GM21825 (cell line): ENCODE data around the gene MPP3.

Source experiments
- ATAC-seq: cut with Tn5 transposase; IDR thresholded peaks from one replicate; pipeline ENCODE4 v1.9.1; 2021; ENCODE audit warnings: mild to moderate bottlenecking, moderate library complexity; ENCODE audit not compliant: unreplicated experiment

The MPP3 gene

DNA sequence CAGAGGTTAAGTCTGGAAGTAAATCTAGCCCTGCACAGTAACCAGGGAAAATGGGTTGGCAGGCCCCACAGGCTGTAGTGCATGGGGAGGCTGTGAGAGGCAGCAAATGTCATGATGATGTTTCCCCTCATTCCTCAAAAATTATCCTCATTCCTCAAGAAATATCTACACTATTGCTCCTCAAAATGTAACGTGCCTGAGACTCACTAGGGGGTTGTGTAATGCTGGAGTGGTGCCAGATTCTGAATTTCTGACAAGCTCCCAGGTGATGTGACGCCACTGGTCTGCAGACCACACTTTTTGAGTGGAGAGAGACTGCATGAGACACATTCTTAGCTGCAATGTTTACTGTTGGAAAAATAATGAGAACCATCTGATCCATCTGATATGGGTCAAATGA, 1.2 kb upstream of the MPP3 start:
- no peak for ATAC-seq

DNA sequence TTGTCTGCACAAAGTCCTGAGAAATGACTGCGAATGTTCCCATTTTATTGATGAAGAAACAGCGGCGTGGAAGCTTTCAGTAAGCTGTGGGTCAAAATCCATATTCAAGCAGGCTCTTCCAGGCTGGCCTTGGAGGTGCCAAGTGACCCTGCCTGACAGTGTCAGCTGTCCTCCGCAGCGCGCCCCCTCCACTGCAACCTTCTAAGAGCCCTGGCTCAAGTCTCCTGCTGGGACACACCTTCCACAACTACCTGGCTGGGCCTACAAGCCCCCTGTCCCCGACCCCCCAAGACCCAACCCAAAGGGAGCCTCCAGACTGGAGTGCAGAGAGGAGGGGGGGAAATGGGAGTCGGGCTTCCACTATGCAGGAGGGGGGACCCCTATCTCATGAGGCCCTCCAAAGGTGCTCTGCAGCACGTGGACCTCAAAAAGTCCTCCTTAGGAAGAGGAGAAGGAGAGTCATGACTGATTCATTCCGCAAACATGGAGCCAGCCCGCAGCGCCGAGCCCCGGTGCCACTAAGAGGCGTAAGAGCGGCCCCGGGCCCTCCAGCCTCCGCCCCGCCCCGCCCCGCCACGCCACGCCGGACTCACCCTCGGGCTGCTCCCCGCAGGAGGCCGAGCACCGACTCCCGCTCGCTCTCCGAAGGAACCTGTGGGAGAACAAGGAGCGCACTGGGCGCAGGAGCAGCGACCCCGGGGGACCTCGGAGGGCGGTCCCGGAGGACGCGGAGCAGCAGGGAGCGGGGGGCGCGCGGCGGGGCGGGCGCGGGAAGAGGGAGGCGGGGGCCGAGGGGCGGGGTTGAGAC, 574 bp downstream of the MPP3 start:
- ATAC-seq = no peak

- ATAC-seq = no peak
These were observed 1.3 kb downstream of the MPP3 start for GRCh38 chr17:43831633-43832032.

DNA sequence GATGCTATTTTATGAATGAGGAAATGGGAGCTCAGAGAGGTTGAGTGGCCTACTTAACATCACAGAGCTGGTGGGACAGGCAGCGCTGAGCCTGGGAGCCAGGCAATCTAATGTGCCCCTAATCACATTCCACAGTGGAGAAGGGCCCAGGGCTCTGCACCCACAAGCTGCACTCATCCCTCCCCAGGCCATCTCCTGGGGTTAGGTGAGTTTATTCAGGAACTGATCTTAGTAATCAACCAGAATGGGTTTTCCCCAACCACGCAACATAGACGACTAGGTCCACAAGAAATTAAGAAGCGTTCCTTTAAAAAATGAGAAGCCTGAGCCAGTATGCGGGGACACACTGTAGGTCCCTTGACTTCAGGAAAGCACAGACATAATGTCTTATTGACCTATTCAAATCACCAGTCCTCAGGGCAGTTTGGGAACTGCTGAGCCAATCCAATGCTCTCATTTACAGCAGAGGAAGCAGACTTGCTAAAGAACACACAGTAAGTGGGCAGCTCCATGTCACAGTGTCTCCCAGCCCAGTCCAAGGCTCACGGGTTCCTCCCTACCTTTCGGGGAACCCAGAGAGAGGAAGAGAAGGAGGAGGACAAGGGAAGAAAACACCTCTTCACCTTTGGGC, 2.3 kb downstream of the MPP3 start:
- ATAC-seq = no peak

DNA sequence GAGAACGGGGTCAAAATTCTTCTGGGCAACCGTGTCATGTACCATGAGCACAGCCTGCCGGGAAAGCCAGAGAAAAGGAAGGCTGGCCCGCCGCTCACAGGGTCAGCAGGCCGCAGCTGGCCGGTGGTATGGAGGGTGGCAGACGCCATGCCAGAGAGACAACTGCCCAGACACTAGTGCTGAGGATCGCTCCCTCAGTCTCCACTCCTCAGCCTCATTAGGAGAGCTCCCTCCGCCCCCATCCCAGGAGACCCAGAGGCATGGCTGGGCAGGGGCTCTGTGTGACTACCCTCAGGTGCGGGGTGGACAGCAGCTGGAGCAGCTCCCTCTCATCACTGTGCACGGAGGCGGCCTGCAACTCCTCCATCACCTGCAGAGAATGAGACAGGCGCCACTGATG, 3.2 kb downstream of the MPP3 start:
- ATAC-seq = no peak

GRCh38 chr17:43827596-43827995, 5.3 kb downstream of the MPP3 start:
- no peak for ATAC-seq

DNA sequence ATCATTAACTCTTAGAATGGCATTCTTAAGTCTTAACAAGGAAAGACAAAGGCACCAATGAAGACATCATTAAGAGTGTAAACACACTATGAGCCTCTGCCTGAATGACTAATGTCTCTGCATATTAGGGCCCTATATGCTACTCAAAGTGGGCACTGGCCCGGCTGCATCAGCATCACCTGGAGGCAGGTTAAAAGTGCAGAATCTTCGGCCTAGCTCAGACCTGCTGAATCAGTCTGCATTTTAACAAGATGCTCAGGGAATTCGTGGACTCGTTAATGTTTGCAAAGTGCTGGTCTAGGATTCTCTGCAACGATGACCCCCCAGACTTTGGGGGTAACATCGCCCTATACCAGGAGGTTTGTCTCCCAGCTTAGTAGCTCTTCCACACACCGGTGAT, 6.7 kb downstream of the MPP3 start:
- no peak for ATAC-seq

DNA sequence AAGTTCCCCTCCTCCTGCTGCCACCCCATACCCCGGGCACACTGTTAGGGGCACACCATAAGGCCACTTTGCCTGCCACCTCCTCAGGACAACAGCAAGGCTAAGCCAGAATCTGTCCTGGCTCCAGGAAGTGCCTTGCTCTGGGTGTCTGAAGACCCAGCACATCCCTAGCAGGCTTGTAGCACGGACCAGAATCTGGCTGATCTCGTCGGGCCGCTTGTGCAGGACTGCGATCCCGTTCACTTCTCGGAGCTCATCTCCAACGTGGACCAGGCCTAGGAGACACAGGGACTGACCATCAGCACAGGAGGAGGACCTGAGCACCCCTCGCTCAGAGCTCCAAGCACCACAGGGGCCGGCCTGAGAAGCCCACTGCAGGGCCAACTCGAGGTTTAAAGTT, 7.4 kb downstream of the MPP3 start:
- ATAC-seq = no peak

DNA sequence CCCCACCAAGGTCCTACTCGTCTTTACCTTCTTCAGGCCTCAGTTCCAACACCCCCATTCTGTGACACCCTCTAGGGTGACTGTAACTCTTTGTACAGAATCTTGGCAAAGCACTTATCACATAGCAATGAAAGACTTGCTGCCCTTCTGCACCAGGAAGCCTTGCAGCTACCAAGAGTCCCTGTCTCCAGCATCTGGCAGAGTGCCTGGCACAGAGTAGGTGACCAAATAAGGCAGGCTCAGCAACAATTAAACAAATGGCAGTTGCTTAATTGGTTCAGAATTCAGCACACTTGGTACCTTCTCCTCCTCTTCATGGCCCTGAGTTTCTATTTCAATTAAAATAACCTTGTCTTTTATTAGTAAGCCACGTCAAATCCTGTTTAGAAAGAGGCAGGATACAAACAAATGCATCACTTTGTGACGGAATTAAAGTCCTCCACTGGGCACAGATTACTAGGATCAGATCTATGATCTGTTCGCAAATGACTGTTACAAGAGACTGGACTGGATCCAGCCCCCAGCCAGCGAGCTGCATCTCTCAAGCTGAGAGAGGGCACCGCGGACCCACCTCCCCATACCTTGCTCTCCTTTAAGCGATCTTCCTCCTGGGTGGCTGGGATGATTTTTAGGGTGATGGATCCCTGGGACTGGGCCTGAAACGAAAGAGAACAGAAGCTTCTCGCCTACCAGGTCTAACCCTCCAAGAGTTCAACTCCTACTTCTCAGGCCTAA, 9.4 kb downstream of the MPP3 start:
- no peak for ATAC-seq

DNA sequence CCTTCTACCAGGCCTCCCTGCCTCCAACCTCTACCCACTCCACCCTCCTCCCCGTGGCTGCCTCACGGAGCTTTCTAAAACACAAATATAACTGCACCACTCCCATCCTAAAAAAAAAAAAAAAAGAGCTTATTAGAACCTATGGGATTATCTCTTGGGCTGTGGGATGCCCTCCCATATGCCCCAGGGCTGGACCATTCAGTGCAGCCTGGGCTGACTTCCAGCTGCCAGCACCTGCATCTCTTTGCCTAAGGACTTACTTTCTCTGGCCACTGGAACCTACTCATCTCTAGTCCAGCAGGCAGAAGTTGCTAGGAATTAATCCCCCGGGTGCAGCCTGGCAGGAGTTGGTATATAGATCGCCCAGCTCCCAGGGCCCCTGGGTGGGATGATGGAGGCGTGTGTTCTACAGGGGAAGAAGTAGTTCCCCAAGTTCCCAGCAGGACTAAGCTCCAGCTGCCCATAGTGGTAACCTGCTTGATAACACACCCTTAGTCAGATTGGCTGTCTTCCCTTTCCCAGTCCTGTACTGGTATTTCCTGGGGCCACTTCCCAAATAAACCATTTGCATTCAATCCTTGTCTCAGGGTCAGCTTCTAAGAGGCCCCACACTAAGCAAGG, 10.3 kb downstream of the MPP3 start:
- ATAC-seq = no peak

DNA sequence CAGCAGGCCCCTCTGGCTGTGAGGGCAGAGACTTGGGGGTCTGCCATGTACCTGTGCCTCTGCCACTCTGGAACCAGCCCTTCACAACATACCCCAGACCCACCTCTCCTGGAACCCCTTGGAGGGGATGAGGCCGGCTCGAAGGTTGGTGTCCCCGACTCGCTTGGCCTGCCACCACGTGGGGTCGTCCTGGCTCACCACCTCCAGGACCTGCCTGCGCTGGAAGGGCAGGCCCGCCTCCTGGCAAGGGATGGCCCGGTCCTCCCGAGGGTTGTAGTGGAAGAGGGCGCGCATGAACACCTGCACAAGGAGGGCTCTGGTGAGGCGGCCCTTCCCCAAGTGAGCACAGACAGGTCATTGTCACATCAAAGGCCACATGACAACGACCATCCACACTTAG, 12.2 kb downstream of the MPP3 start:
- ATAC-seq = no peak

GRCh38 chr17:43818966-43819365, 14.0 kb downstream of the MPP3 start:
- no peak for ATAC-seq

DNA sequence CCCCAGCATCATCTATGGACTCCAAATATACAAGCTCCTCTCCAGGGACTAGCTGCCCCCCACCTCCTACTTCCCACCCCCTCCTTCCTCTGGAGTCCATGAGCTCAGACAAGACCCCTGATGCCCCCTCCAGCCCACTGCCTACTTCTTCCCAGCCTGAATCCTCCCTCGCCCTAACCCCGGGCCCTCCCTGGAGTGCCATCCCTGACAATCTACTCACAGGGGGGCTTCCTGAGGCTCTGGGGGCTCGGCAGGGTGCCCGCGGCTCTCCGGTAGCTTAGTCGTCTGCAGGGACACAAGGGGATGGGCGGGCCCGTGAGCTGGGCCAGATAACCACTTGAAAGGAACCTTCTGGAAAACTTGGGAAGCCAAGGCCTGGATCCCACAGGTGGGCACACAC, 15.1 kb downstream of the MPP3 start:
- no peak for ATAC-seq

DNA sequence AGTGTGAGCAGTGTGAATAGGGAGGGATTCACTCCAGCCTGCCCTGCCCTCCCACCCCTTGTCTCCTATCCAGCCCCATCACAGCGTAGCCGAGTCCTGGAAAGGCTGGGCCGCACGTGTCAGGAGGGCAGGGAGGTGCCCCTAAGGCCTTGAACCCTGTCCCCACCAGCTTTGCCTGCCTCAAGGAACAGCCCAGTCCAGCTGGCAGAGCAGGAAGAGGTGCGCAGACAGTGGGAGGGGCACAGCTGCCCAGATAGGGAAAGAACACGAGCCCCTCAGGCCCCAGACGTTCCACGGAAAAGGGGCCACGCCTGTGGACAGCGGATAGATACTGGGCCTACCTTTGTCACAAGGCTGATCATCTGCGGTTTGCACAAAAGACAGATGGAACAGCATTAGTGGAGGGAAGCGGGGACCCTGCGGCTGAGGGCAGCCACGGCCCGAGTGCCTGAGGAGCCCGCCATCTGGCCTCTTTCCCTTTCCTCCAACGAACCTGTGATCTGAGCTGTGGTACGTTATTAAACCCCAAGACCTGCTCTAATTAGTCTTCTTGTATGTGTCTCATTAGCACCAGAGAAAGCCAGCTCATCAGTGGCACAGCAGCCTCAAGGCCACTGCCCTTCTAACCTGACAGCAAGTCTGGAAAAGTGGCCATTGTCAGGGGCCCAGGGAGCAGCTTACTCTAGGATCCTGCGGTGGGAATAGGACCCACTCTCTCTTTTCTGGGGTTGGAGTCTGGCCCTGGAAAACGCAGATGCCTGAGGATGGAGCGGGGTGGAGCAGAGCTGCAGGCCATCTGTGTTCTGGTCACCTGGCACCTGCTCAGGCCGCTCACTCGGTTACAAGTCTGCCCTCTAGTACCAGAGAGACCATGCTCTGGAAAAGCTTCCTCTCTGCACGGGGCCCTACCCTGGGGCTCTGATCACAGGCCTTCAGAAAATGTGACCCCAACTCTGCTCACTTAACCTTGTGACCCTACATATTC, 16.3 kb downstream of the MPP3 start:
- no peak for ATAC-seq

GRCh38 chr17:43814714-43815113, 18.2 kb downstream of the MPP3 start:
- ATAC-seq = no peak

DNA sequence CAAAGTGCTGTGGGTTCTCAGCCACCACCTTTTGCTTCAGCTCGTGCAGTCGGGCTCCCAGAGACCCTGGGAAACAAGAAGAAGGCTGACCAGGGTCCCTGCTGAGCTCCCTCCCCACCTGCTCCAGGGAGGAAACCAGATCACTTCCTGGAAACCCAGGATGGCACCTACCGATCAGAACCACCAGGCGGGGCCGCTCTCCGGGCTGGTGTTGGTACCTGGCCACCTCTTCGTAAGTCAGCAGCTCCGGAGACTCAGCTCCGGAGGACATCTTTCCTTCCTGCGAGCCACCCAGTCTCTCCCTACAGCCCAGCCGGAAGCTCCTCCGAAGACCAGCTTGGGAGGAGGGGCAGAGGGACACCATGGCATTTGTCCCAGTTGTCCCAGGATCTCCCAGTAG, 18.9 kb downstream of the MPP3 start:
- ATAC-seq = no peak

- no peak for ATAC-seq
These were observed 19.6 kb downstream of the MPP3 start for GRCh38 chr17:43813386-43813785.

DNA sequence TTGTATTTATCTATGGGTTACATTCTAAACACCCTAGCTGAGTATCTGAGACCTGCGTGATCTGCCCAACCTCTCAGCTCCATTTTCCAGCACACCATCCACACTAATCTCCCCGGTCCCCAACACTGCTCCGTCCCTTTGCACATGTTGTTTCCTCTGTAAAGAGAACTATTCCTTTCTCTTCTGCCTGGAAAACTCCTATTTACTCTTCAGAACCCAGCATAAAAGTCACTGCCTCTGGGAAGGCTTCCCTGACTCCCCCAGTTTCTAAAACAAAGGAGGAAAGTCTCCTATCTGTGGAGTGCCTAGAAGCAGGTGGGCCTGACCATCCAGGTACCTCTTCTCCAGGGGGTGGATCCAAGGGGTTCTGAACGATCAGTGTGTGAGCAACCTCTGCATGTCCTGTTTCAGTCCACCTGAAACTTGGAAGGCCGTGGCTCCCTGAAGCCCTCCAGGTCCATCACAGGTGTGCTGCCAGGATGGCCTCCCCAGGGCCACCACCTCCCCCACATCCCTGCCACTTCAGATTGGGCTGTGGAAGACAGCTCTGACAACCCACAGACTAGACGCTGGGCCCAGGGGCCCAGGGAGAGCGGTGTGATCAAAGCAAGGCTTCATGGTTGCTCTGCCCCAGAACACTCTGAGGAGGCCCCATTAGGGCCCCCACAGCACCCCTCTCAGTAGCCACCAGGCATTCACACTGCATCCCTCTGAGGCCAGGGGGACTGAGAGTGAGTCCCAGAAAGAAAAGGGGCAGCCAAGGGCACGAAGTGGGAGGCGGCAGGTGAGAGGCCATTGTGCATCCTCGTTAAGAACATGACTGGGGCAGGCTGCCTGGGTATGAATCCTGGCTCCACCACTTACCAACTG, 20.3 kb downstream of the MPP3 start:
- no peak for ATAC-seq

GRCh38 chr17:43810823-43811222, 22.1 kb downstream of the MPP3 start:
- ATAC-seq = no peak
